ENCODE results near the gene CLCN5.

CLCN5 gene

DNA sequence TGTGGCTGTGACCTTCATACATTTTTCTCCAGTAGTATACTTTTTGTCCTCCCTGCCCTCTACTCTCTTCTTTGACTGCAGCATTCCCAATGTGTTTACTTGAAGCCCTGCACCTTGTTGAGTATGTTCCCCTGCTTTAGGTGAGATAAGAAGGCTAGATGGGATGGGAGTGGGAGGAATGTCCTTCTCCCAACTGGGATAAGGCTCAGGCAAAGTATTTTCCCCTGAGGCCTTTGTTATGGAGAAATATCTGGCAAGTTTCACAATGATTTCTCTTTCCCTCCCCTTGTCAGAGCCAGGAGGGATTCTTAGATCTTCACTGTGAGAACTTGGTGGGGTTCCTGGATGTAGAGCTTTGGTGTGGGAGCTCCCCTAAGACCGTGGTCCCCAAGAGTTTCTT is 131.8 kb downstream of the CLCN5 start (continued):
- no peak for TF ChIP-seq ZNF707 (tag by site-specific recombination; IDR thresholded peaks at IDR 0.05)
- TF ChIP-seq GLI4 (tag by site-specific recombination; IDR thresholded peaks at IDR 0.05): no peak
- TF ChIP-seq HOXC10 (CRISPR knock-in tag; IDR thresholded peaks at IDR 0.05): no peak
- TF ChIP-seq, protein P1, sequence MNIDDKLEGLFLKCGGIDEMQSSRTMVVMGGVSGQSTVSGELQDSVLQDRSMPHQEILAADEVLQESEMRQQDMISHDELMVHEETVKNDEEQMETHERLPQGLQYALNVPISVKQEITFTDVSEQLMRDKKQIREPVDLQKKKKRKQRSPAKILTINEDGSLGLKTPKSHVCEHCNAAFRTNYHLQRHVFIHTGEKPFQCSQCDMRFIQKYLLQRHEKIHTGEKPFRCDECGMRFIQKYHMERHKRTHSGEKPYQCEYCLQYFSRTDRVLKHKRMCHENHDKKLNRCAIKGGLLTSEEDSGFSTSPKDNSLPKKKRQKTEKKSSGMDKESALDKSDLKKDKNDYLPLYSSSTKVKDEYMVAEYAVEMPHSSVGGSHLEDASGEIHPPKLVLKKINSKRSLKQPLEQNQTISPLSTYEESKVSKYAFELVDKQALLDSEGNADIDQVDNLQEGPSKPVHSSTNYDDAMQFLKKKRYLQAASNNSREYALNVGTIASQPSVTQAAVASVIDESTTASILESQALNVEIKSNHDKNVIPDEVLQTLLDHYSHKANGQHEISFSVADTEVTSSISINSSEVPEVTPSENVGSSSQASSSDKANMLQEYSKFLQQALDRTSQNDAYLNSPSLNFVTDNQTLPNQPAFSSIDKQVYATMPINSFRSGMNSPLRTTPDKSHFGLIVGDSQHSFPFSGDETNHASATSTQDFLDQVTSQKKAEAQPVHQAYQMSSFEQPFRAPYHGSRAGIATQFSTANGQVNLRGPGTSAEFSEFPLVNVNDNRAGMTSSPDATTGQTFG (tag by site-specific recombination; IDR thresholded peaks at IDR 0.05; ENCODE audit: borderline replicate concordance): no peak
- no peak for TF ChIP-seq ZNF132 (tag by site-specific recombination; IDR thresholded peaks at IDR 0.05; ENCODE audit: borderline replicate concordance)
- no peak for TF ChIP-seq ZNF202 (tag by site-specific recombination; IDR thresholded peaks at IDR 0.05; ENCODE audit: borderline replicate concordance)
- TF ChIP-seq ZNF623 (tag by site-specific recombination; IDR thresholded peaks at IDR 0.05): no peak
- TF ChIP-seq, protein P2, sequence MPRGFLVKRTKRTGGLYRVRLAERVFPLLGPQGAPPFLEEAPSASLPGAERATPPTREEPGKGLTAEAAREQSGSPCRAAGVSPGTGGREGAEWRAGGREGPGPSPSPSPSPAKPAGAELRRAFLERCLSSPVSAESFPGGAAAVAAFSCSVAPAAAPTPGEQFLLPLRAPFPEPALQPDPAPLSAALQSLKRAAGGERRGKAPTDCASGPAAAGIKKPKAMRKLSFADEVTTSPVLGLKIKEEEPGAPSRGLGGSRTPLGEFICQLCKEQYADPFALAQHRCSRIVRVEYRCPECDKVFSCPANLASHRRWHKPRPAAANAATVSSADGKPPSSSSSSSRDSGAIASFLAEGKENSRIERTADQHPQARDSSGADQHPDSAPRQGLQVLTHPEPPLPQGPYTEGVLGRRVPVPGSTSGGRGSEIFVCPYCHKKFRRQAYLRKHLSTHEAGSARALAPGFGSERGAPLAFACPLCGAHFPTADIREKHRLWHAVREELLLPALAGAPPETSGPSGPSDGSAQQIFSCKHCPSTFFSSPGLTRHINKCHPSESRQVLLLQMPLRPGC (tag by site-specific recombination; IDR thresholded peaks at IDR 0.05): no peak
- TF ChIP-seq MZF1 (tag by site-specific recombination; IDR thresholded peaks at IDR 0.05; ENCODE audit: borderline replicate concordance): no peak
- no peak for TF ChIP-seq KLF16 (tag by site-specific recombination; IDR thresholded peaks at IDR 0.05)
- TF ChIP-seq ZNF776 (tag by site-specific recombination; IDR thresholded peaks at IDR 0.05; ENCODE audit: borderline replicate concordance): no peak
- TF ChIP-seq ZNF549 (tag by site-specific recombination; IDR thresholded peaks at IDR 0.05): no peak
- no peak for TF ChIP-seq ZNF677 (tag by site-specific recombination; IDR thresholded peaks at IDR 0.05)

DNA sequence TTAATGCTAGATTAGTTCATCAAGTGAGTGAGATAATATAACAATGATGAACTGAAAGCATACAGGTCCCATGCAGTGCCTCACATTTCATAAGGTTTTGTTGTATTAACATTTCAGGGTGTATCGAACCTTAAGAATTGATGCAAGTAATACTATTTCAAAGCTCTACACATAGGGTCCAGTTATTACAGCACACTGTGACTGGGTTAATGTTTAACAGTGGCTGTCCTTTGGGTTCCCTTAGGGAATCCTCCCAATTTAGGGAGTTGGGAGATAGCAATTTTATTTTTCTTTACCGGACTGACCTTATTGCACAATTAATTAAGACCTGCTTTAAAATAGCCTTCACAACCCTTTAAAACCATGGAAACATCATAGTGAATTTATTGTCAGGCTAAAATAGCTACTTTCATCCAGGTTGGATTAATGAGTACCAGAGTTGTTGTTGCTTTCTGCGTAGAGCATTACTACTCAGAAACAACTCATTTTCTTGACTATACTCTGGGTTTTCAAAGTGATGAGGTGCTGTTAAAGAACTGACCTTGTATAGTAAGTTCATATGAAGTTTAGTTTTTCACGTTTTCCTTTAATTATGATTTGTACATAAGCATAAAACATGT is 144.0 kb downstream of the CLCN5 start:
- CTCF ChIA-PET: no interaction called here
- no peaks in the 10 kb centered on the region for H3K9me3 ChIP-seq (ENCODE audit: control insufficient read depth, insufficient read depth, low read depth, low read length)
- H3K4me3 ChIP-seq (ENCODE audit: low read depth, low read length): no peak overlapping the region
- POLR2A ChIA-PET: no interaction called here
- H3K36me3 ChIP-seq (ENCODE audit: control insufficient read depth in 2 of 2, insufficient read depth in 1 of 2, low read length in 2 of 2): no peaks in the 10 kb centered on the region
- no peak overlapping the region for H3K27ac ChIP-seq (ENCODE audit: extremely low read depth, low read depth, low read length)
- H3K4me1 ChIP-seq (ENCODE audit: control insufficient read depth, insufficient read depth, low read length): peaks cover 14% of the 10 kb centered on the region
- TF ChIP-seq ZBTB7A (tag by site-specific recombination; IDR thresholded peaks at IDR 0.05; ENCODE audit: low read depth): no peak
- no peak for TF ChIP-seq ZNF274 (IDR thresholded peaks at IDR 0.05; ENCODE audit: low read length)
- no peak for TF ChIP-seq ZNF274 (tag by site-specific recombination; IDR thresholded peaks at IDR 0.05; ENCODE audit: borderline replicate concordance)
- TF ChIP-seq ZNF623 (tag by site-specific recombination; IDR thresholded peaks at IDR 0.05): no peak
- no peak for TF ChIP-seq GLI4 (tag by site-specific recombination; IDR thresholded peaks at IDR 0.05)
- TF ChIP-seq MYNN (tag by site-specific recombination; IDR thresholded peaks at IDR 0.05; ENCODE audit: borderline replicate concordance): no peak
- no peak for TF ChIP-seq ZNF555 (tag by site-specific recombination; conservative IDR thresholded peaks at IDR 0.05)
- TF ChIP-seq ZNF660 (tag by site-specific recombination; IDR thresholded peaks at IDR 0.05): no peak
- TF ChIP-seq, protein P3, sequence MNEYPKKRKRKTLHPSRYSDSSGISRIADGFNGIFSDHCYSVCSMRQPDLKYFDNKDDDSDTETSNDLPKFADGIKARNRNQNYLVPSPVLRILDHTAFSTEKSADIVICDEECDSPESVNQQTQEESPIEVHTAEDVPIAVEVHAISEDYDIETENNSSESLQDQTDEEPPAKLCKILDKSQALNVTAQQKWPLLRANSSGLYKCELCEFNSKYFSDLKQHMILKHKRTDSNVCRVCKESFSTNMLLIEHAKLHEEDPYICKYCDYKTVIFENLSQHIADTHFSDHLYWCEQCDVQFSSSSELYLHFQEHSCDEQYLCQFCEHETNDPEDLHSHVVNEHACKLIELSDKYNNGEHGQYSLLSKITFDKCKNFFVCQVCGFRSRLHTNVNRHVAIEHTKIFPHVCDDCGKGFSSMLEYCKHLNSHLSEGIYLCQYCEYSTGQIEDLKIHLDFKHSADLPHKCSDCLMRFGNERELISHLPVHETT (tag by site-specific recombination; IDR thresholded peaks at IDR 0.05): no peak
- no peak for TF ChIP-seq WT1 (tag by site-specific recombination; IDR thresholded peaks at IDR 0.05)
- TF ChIP-seq, protein P4, sequence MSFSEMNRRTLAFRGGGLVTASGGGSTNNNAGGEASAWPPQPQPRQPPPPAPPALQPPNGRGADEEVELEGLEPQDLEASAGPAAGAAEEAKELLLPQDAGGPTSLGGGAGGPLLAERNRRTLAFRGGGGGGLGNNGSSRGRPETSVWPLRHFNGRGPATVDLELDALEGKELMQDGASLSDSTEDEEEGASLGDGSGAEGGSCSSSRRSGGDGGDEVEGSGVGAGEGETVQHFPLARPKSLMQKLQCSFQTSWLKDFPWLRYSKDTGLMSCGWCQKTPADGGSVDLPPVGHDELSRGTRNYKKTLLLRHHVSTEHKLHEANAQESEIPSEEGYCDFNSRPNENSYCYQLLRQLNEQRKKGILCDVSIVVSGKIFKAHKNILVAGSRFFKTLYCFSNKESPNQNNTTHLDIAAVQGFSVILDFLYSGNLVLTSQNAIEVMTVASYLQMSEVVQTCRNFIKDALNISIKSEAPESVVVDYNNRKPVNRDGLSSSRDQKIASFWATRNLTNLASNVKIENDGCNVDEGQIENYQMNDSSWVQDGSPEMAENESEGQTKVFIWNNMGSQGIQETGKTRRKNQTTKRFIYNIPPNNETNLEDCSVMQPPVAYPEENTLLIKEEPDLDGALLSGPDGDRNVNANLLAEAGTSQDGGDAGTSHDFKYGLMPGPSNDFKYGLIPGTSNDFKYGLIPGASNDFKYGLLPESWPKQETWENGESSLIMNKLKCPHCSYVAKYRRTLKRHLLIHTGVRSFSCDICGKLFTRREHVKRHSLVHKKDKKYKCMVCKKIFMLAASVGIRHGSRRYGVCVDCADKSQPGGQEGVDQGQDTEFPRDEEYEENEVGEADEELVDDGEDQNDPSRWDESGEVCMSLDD (tag by site-specific recombination; IDR thresholded peaks at IDR 0.05): no peak
- TF ChIP-seq SCRT1 (tag by site-specific recombination; IDR thresholded peaks at IDR 0.05; ENCODE audit: borderline replicate concordance): no peak
- TF ChIP-seq, protein P5, sequence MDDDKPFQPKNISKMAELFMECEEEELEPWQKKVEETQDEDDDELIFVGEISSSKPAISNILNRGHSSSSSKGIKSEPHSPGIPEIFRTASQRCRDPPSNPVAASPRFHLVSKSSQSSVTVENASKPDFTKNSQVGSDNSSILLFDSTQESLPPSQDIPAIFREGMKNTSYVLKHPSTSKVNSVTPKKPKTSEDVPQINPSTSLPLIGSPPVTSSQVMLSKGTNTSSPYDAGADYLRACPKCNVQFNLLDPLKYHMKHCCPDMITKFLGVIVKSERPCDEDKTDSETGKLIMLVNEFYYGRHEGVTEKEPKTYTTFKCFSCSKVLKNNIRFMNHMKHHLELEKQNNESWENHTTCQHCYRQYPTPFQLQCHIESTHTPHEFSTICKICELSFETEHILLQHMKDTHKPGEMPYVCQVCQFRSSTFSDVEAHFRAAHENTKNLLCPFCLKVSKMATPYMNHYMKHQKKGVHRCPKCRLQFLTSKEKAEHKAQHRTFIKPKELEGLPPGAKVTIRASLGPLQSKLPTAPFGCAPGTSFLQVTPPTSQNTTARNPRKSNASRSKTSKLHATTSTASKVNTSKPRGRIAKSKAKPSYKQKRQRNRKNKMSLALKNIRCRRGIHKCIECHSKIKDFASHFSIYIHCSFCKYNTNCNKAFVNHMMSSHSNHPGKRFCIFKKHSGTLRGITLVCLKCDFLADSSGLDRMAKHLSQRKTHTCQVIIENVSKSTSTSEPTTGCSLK (tag by site-specific recombination; IDR thresholded peaks at IDR 0.05): no peak
- TF ChIP-seq ZNF792 (tag by site-specific recombination; IDR thresholded peaks at IDR 0.05): no peak
- TF ChIP-seq ZNF777 (tag by site-specific recombination; IDR thresholded peaks at IDR 0.05; ENCODE audit: borderline replicate concordance): no peak
- TF ChIP-seq ZNF292 (tag by site-specific recombination; IDR thresholded peaks at IDR 0.05; ENCODE audit: borderline replicate concordance, low read depth): no peak
